ENCODE results near the gene TMEM131.
A peak's percentile ranks its signal among the peaks of the same experiment; 100 is the strongest.

The TMEM131 gene

GRCh38 chr2:97816411-97816810, 179.3 kb downstream of the TMEM131 start:
- Mint-ChIP-seq H3K9me3 (no peaks in the 10 kb centered on the region), H3K4me3 (no peak overlapping the region), H3K36me3 (ENCODE audit: low read depth) (peaks cover 24% of the 10 kb centered on the region), H3K27ac (no peak overlapping the region), H3K4me1 (no peaks in the 10 kb centered on the region), H3K27me3 (ENCODE audit: low read depth, poor library complexity) (no peaks in the 10 kb centered on the region)
- no peak for TF ChIP-seq CTCF (IDR thresholded peaks at IDR 0.05)
- DNase-seq = no peak

GRCh38 chr2:97812931-97813330, 182.8 kb downstream of the TMEM131 start:
- no peak overlapping the region for H3K4me3 Mint-ChIP-seq
- H3K9me3 Mint-ChIP-seq = no peaks in the 10 kb centered on the region
- H3K27ac Mint-ChIP-seq = no peak overlapping the region
- no peak for DNase-seq
- no peaks in the 10 kb centered on the region for H3K4me1 Mint-ChIP-seq
- no peak for TF ChIP-seq CTCF (IDR thresholded peaks at IDR 0.05)
- peaks cover 18% of the 10 kb centered on the region for H3K36me3 Mint-ChIP-seq (ENCODE audit: low read depth)
- H3K27me3 Mint-ChIP-seq (ENCODE audit: low read depth, poor library complexity) = no peaks in the 10 kb centered on the region

- no peak for TF ChIP-seq CTCF (IDR thresholded peaks at IDR 0.05)
- no peak overlapping the region for H3K27ac Mint-ChIP-seq
- no peak for DNase-seq
- H3K27me3 Mint-ChIP-seq (ENCODE audit: low read depth, poor library complexity) = no peaks in the 10 kb centered on the region
- H3K4me1 Mint-ChIP-seq = no peaks in the 10 kb centered on the region
- peaks cover 23% of the 10 kb centered on the region for H3K36me3 Mint-ChIP-seq (ENCODE audit: low read depth)
- H3K9me3 Mint-ChIP-seq = no peaks in the 10 kb centered on the region
- no peak overlapping the region for H3K4me3 Mint-ChIP-seq
Observed at GRCh38 chr2:97808816-97809215, 186.9 kb downstream of the TMEM131 start.

GRCh38 chr2:97806738-97807618, 188.8 kb downstream of the TMEM131 start:
- H3K4me1 Mint-ChIP-seq = no peaks in the 10 kb centered on the region
- no peaks in the 10 kb centered on the region for H3K27me3 Mint-ChIP-seq (ENCODE audit: low read depth, poor library complexity)
- peaks cover 20% of the 10 kb centered on the region for H3K36me3 Mint-ChIP-seq (ENCODE audit: low read depth)
- H3K9me3 Mint-ChIP-seq = no peaks in the 10 kb centered on the region
- peak; percentile 82 for DNase-seq
- no peak overlapping the region for H3K4me3 Mint-ChIP-seq
- H3K27ac Mint-ChIP-seq = no peak overlapping the region
- TF ChIP-seq CTCF (IDR thresholded peaks at IDR 0.05) = peak; percentile 92

- TF ChIP-seq CTCF (IDR thresholded peaks at IDR 0.05) = no peak
- H3K9me3 Mint-ChIP-seq = no peaks in the 10 kb centered on the region
- no peaks in the 10 kb centered on the region for H3K27me3 Mint-ChIP-seq (ENCODE audit: low read depth, poor library complexity)
- DNase-seq = no peak
- H3K36me3 Mint-ChIP-seq (ENCODE audit: low read depth) = peaks cover 21% of the 10 kb centered on the region
- no peak overlapping the region for H3K27ac Mint-ChIP-seq
- no peak overlapping the region for H3K4me3 Mint-ChIP-seq
- H3K4me1 Mint-ChIP-seq = no peaks in the 10 kb centered on the region
Observed at GRCh38 chr2:97805776-97806175, 190.0 kb downstream of the TMEM131 start.

- no peak for DNase-seq
- Mint-ChIP-seq H3K9me3 (no peaks in the 10 kb centered on the region), H3K27me3 (ENCODE audit: low read depth, poor library complexity) (no peaks in the 10 kb centered on the region), H3K36me3 (ENCODE audit: low read depth) (peaks cover 21% of the 10 kb centered on the region), H3K4me1 (no peaks in the 10 kb centered on the region), H3K4me3 (no peak overlapping the region), H3K27ac (no peak overlapping the region)
- TF ChIP-seq CTCF (IDR thresholded peaks at IDR 0.05) = no peak
Observed at GRCh38 chr2:97801028-97801427, 194.7 kb downstream of the TMEM131 start.

Measured in nephron progenitor cell (in vitro differentiated cells).